BE2C (cell line): ENCODE data around the gene PCCA.
"Not testable (repeated sequence)": the region's sequence is repeated elsewhere in the genome, so short reads cannot be mapped to it uniquely, and the experiment has no call there.

Experiments
- DNase-seq: peaks from one replicate; pipeline ENCODE4 v3.0.0-alpha.2; 2020
- H3K27me3 ChIP-seq: fragments of 250-450 bp; sonication (Bioruptor Pico); 2 replicates; pipeline ENCODE4 v1.5.1; 2020; ENCODE audit warnings: mild to moderate bottlenecking
- H3K36me3 ChIP-seq: fragments of 250-450 bp; sonication (Bioruptor Pico); 2 replicates; pipeline ENCODE4 v1.5.1; 2020; ENCODE audit warnings: mild to moderate bottlenecking
- H3K4me1 ChIP-seq: fragments of 250-450 bp; sonication (Bioruptor Pico); 2 replicates; pipeline ENCODE4 v1.5.1; 2020
- H3K4me3 ChIP-seq: 2 replicates; pipeline ENCODE4 v1.5.1; 2011; ENCODE audit warnings: low read depth, low read length
- H3K9me3 ChIP-seq: fragments of 250-450 bp; sonication (Bioruptor Pico); 2 replicates; pipeline ENCODE4 v1.5.1; 2020
- CTCF ChIP-seq: IDR thresholded peaks from 2 replicates; pipeline ENCODE4 v1.5.1; 2012; ENCODE audit warnings: mild to moderate bottlenecking, low read depth, low read length

PCCA gene

GRCh38 chr13:100075700-100076587 lies 12.9 kb upstream of the PCCA start:
- no peak for DNase-seq
- Histone ChIP-seq H3K27me3 (no peaks in the 10 kb centered on the region), H3K4me1 (no peaks in the 10 kb centered on the region), H3K9me3 (no peaks in the 10 kb centered on the region), H3K36me3 (no peaks in the 10 kb centered on the region), H3K4me3 (no peak overlapping the region)
- no peak for TF ChIP-seq CTCF

- not testable (repeated sequence) for H3K36me3 ChIP-seq, H3K27me3 ChIP-seq, H3K9me3 ChIP-seq, H3K4me1 ChIP-seq, DNase-seq, H3K4me3 ChIP-seq
Observed at GRCh38 chr13:100079003-100079402, 9.9 kb upstream of the PCCA start.

- not testable (repeated sequence) for H3K36me3 ChIP-seq, DNase-seq, H3K9me3 ChIP-seq, H3K4me3 ChIP-seq, H3K4me1 ChIP-seq, H3K27me3 ChIP-seq
Observed at GRCh38 chr13:100083401-100083800, 5.5 kb upstream of the PCCA start.

- H3K36me3 ChIP-seq: no peaks in the 10 kb centered on the region; the same call in 1 of the 2 replicates
- H3K4me1 ChIP-seq: no peaks in the 10 kb centered on the region
- no peaks in the 10 kb centered on the region for H3K27me3 ChIP-seq
- H3K9me3 ChIP-seq: no peaks in the 10 kb centered on the region
- H3K4me3 ChIP-seq: peak overlapping the region; percentile 81
- no peak for TF ChIP-seq CTCF
- DNase-seq: no peak
Observed at GRCh38 chr13:100088273-100088643, 635 bp upstream of the PCCA start.

GRCh38 chr13:100089465-100090032 lies 656 bp downstream of the PCCA start:
- Histone ChIP-seq H3K4me1 (no peaks in the 10 kb centered on the region), H3K9me3 (no peaks in the 10 kb centered on the region), H3K36me3 (no peaks in the 10 kb centered on the region; the same call in 1 of the 2 replicates), H3K27me3 (no peaks in the 10 kb centered on the region), H3K4me3 (peak overlapping the region; percentile 81)
- TF ChIP-seq CTCF: no peak
- DNase-seq: no peak

- Histone ChIP-seq H3K4me3 (no peak overlapping the region), H3K36me3 (no peaks in the 10 kb centered on the region; the same call in 1 of the 2 replicates), H3K27me3 (no peaks in the 10 kb centered on the region), H3K9me3 (no peaks in the 10 kb centered on the region), H3K4me1 (no peaks in the 10 kb centered on the region)
- no peak for DNase-seq
- no peak for TF ChIP-seq CTCF
Observed at GRCh38 chr13:100090861-100091260, 2.0 kb downstream of the PCCA start.

GRCh38 chr13:100091391-100091790 lies 2.5 kb downstream of the PCCA start:
- no peak overlapping the region for H3K4me3 ChIP-seq
- TF ChIP-seq CTCF: no peak

GRCh38 chr13:100092273-100092672 lies 3.4 kb downstream of the PCCA start:
- not testable (repeated sequence) for H3K36me3 ChIP-seq, H3K4me3 ChIP-seq, H3K9me3 ChIP-seq, H3K27me3 ChIP-seq, H3K4me1 ChIP-seq, DNase-seq

More at GRCh38 chr13:100091391-100091790, 2.5 kb downstream of the PCCA start:
- H3K27me3 ChIP-seq: no peaks in the 10 kb centered on the region
- no peaks in the 10 kb centered on the region; the same call in 1 of the 2 replicates for H3K36me3 ChIP-seq
- no peaks in the 10 kb centered on the region for H3K9me3 ChIP-seq
- H3K4me1 ChIP-seq: no peaks in the 10 kb centered on the region
- DNase-seq: no peak
